ENCODE measurements around the gene KRTAP29-1. TPM values are rescaled to one million over a fixed set of nuclear protein-coding genes. Genes with fewer than 3 reads are reported as not detected.
A peak's percentile ranks its signal among the peaks of the same experiment; 100 is the strongest.

Gene KRTAP29-1
- total RNA-seq, 1 donor from 2014 or later = not detected

DNA sequence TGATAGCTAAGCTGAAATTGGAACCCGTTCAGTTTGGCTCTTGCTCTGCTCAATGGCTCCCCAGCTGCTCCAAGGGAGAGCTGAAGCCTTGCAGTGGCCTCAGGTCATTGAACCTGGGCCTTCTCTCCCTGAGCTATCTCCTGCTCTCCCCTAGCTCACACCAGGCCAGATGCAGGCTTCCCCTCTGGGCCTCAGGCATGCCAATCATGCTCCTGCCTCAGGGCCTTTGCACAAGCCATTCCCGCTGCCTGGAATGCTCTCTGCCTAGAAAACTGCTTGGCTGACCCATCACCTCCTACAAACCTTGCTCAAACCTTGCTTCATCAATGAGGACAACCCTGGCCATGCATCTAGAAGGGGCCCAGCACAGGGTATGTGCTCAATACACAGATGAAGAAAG is 29.6 kb upstream of the KRTAP29-1 start:
- Histone ChIP-seq H3K4me3 (no peak overlapping the region), H3K4me1 (no peaks in the 10 kb centered on the region), H3K9me3 (no peaks in the 10 kb centered on the region), H3K27me3 (ENCODE audit: low read depth) (no peaks in the 10 kb centered on the region), H3K36me3 (no peaks in the 10 kb centered on the region), H3K27ac (no peak overlapping the region)
- intact Hi-C loops (cut with DNase I) = no loop called here
- DNase-seq = no peak
- no peak for ATAC-seq
- TF ChIP-seq, protein P1, sequence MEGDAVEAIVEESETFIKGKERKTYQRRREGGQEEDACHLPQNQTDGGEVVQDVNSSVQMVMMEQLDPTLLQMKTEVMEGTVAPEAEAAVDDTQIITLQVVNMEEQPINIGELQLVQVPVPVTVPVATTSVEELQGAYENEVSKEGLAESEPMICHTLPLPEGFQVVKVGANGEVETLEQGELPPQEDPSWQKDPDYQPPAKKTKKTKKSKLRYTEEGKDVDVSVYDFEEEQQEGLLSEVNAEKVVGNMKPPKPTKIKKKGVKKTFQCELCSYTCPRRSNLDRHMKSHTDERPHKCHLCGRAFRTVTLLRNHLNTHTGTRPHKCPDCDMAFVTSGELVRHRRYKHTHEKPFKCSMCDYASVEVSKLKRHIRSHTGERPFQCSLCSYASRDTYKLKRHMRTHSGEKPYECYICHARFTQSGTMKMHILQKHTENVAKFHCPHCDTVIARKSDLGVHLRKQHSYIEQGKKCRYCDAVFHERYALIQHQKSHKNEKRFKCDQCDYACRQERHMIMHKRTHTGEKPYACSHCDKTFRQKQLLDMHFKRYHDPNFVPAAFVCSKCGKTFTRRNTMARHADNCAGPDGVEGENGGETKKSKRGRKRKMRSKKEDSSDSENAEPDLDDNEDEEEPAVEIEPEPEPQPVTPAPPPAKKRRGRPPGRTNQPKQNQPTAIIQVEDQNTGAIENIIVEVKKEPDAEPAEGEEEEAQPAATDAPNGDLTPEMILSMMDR (IDR thresholded peaks at IDR 0.05) = no peak

DNA sequence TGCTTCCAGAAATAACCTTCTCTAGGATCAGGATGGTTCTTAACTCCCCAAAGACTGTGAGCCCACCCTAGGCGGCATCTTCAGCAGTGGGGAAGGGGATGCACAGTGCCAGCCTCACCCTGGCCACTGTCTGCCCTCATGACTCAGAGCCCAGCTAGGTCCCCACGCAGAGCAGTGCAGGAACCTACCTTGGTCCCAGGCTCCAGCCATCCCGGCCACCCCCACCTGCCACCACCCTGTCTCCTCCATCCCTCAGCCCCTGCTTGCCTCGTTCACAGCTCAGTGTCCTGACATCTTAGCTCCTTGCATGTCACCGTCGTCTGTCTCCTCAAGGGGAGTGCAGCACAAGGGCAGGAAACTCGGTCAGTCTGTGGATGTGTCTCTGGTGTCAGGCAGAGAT is 29.0 kb upstream of the KRTAP29-1 start:
- Histone ChIP-seq H3K36me3 (no peaks in the 10 kb centered on the region), H3K4me1 (no peaks in the 10 kb centered on the region), H3K27ac (no peak overlapping the region), H3K4me3 (no peak overlapping the region), H3K9me3 (no peaks in the 10 kb centered on the region), H3K27me3 (ENCODE audit: low read depth) (no peaks in the 10 kb centered on the region)
- DNase-seq (no peak), ATAC-seq (no peak)
- TF ChIP-seq, protein P1 (IDR thresholded peaks at IDR 0.05) = no peak
- intact Hi-C loops (cut with DNase I) = no loop called here

- Histone ChIP-seq H3K4me1 (no peaks in the 10 kb centered on the region), H3K27me3 (ENCODE audit: low read depth) (no peaks in the 10 kb centered on the region), H3K36me3 (no peaks in the 10 kb centered on the region), H3K4me3 (no peak overlapping the region), H3K27ac (no peak overlapping the region), H3K9me3 (no peaks in the 10 kb centered on the region)
- intact Hi-C loops (cut with DNase I) = no loop called here
- DNase-seq = no peak
- TF ChIP-seq, protein P1 (IDR thresholded peaks at IDR 0.05) = peak; percentile 60
- peak; percentile 43 to 64 for ATAC-seq
Observed at GRCh38 chr17:41329279-41329948, 26.8 kb upstream of the KRTAP29-1 start.

DNA sequence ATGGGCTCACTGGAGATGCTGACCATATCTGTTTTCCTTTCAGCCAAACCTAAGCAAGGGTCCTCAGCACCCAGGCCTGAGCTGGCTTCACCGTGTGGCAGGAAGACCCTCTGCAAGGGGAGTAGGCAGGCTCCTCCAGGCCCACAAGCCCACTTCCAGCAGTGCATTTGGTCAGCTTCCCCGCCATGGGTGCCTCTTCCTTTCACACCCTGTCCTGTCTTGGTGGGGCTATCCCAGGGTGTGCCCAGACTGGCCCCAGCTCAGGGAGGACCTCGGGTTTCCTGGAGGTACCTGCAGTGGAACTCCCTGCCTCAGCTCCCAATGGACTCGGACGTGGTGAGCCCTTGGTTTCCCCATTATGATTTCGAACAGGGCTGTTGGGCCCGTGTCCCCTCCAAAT is 25.6 kb upstream of the KRTAP29-1 start:
- no peaks in the 10 kb centered on the region for H3K27me3 ChIP-seq (ENCODE audit: low read depth)
- H3K9me3 ChIP-seq = no peaks in the 10 kb centered on the region
- DNase-seq = no peak
- no peak overlapping the region for H3K27ac ChIP-seq
- H3K36me3 ChIP-seq = no peaks in the 10 kb centered on the region
- TF ChIP-seq, protein P1 (IDR thresholded peaks at IDR 0.05) = no peak
- ATAC-seq = no peak
- no peaks in the 10 kb centered on the region for H3K4me1 ChIP-seq
- H3K4me3 ChIP-seq = no peak overlapping the region
- intact Hi-C loops (cut with DNase I) = no loop called here

- no peaks in the 10 kb centered on the region for H3K9me3 ChIP-seq
- H3K4me1 ChIP-seq = no peaks in the 10 kb centered on the region
- no peaks in the 10 kb centered on the region for H3K36me3 ChIP-seq
- no peak overlapping the region for H3K4me3 ChIP-seq
- intact Hi-C loops (cut with DNase I) = no loop called here
- H3K27ac ChIP-seq = no peak overlapping the region
- ATAC-seq (no peak), DNase-seq (no peak)
- no peaks in the 10 kb centered on the region for H3K27me3 ChIP-seq (ENCODE audit: low read depth)
- TF ChIP-seq, protein P1 (IDR thresholded peaks at IDR 0.05) = no peak
Observed at GRCh38 chr17:41327411-41328120, 24.9 kb upstream of the KRTAP29-1 start.
